Liver (tissue), 9 donors: ENCODE measurements around the gene MAPKAPK3. TPM values are rescaled to one million over a fixed set of nuclear protein-coding genes. Genes with fewer than 3 reads are reported as not detected.

Experiments
- DNase-seq: peaks from one replicate; pipeline ENCODE4 v3.0.0-alpha.2; 2017; ENCODE audit warnings: low spot score
- H3K27ac ChIP-seq, 2 donors: one replicate each; pipeline ENCODE4 v1.7.0; 2013; ENCODE audit warnings: inconsistent platforms in 2 of 2, low read length in 2 of 2, control low read depth in 1 of 2, low read depth in 1 of 2, mild to moderate bottlenecking in 1 of 2
- H3K27me3 ChIP-seq, 4 donors: one replicate each; pipeline versions ENCODE4 v1.6.1 to v1.7.0; 2013; ENCODE audit warnings: low read length in 3 of 4, inconsistent platforms in 1 of 4, mild to moderate bottlenecking in 1 of 4, moderate library complexity in 1 of 4; ENCODE audit not compliant: control insufficient read depth in 4 of 4, insufficient read depth in 4 of 4
- H3K36me3 ChIP-seq, 4 donors: one replicate each; pipeline versions ENCODE4 v1.6.1 to v1.7.0; 2013; ENCODE audit warnings: low read length in 3 of 4, mild to moderate bottlenecking in 3 of 4, low read depth in 1 of 4, moderate library complexity in 1 of 4; ENCODE audit not compliant: control insufficient read depth in 4 of 4, insufficient read depth in 3 of 4
- H3K4me1 ChIP-seq, 4 donors: one replicate each; pipeline versions ENCODE4 v1.6.1 to v1.7.0; 2013; ENCODE audit warnings: low read length in 3 of 4, mild to moderate bottlenecking in 3 of 4, moderate library complexity in 1 of 4; ENCODE audit not compliant: control insufficient read depth in 4 of 4, insufficient read depth in 4 of 4
- H3K4me3 ChIP-seq, 3 donors: one replicate each; pipeline versions ENCODE4 v1.6.1 to v1.7.0; 2013; ENCODE audit warnings: low read length in 3 of 3, control low read depth in 1 of 3, low read depth in 1 of 3, mild to moderate bottlenecking in 1 of 3
- H3K9ac ChIP-seq, 2 donors: one replicate each; pipeline ENCODE4 v1.7.0; 2013; ENCODE audit warnings: low read length in 2 of 2, mild to moderate bottlenecking in 2 of 2, moderate library complexity in 2 of 2, control low read depth in 1 of 2, low read depth in 1 of 2
- H3K9me3 ChIP-seq, 4 donors: one replicate each; pipeline versions ENCODE4 v1.6.1 to v1.7.0; 2013; ENCODE audit warnings: low read length in 3 of 4; ENCODE audit not compliant: control insufficient read depth in 4 of 4
- EGR1 ChIP-seq, 2 donors: IDR thresholded peaks; 2 replicates each; pipeline ENCODE4 v1.6.1; 2016 to 2018; ENCODE audit warnings: antibody characterized with exemption in 2 of 2, low read depth in 2 of 2
- FOXA1 ChIP-seq: IDR thresholded peaks from 2 replicates; pipeline ENCODE4 v1.6.1; 2016; ENCODE audit warnings: antibody characterized with exemption
- FOXA2 ChIP-seq: IDR thresholded peaks from 2 replicates; pipeline ENCODE4 v1.6.1; 2016; ENCODE audit warnings: antibody characterized with exemption
- GABPA ChIP-seq, 2 donors: IDR thresholded peaks in 1 of 2; conservative IDR thresholded peaks in 1 of 2; 2 replicates each; pipeline ENCODE4 v1.6.1; 2016; ENCODE audit warnings: antibody characterized with exemption in 2 of 2, mild to moderate bottlenecking in 1 of 2, moderate library complexity in 1 of 2
- HNF4A ChIP-seq, 2 donors: conservative IDR thresholded peaks; 2 replicates each; pipeline ENCODE4 v1.6.1; 2016; ENCODE audit warnings: antibody characterized with exemption in 2 of 2, mild to moderate bottlenecking in 2 of 2
- HNF4G ChIP-seq: IDR thresholded peaks from 2 replicates; pipeline ENCODE4 v1.6.1; 2016; ENCODE audit warnings: antibody characterized with exemption
- JUND ChIP-seq, 2 donors: IDR thresholded peaks; 2 replicates each; pipeline ENCODE4 v1.6.1; 2016; ENCODE audit warnings: antibody characterized with exemption in 2 of 2
- NR2F2 ChIP-seq: IDR thresholded peaks from 2 replicates; pipeline ENCODE4 v1.6.1; 2016; ENCODE audit warnings: antibody characterized with exemption
- RAD21 ChIP-seq, 2 donors: IDR thresholded peaks; 2 replicates each; pipeline ENCODE4 v1.6.1; 2016; ENCODE audit warnings: antibody characterized with exemption in 2 of 2, mild to moderate bottlenecking in 2 of 2
- RXRA ChIP-seq, 2 donors: IDR thresholded peaks; 2 replicates each; pipeline ENCODE4 v1.6.1; 2017 to 2018; ENCODE audit warnings: antibody characterized with exemption in 2 of 2, mild to moderate bottlenecking in 1 of 2
- SP1 ChIP-seq: IDR thresholded peaks from 2 replicates; pipeline ENCODE4 v1.6.1; 2018; ENCODE audit warnings: antibody characterized with exemption, mild to moderate bottlenecking
- TAF1 ChIP-seq: conservative IDR thresholded peaks from 2 replicates; pipeline ENCODE4 v1.6.1; 2016; ENCODE audit warnings: antibody characterized with exemption, mild to moderate bottlenecking
- YY1 ChIP-seq: IDR thresholded peaks from 2 replicates; pipeline ENCODE4 v1.6.1; 2016; ENCODE audit warnings: antibody characterized with exemption, mild to moderate bottlenecking
- WGBS: extraction: QIAGEN DNeasy Blood & Tissue Kit; methylation state at CpG from one replicate; pipeline ENCODE4 v1.1.7; 2013; 5-methylcytosine and 5-hydroxymethylcytosine counted together
- polyA plus RNA-seq, 2 donors: library from polyadenylated mRNA; stranded (reverse) in 1 of 2; unstranded in 1 of 2; fragments of 200-250 nt in 1 of 2; fragments of >200 nt in 1 of 2; fragmentation: Nextera tagmentation in 1 of 2; extraction: Ambion mirVana in 1 of 2; gene quantifications; one replicate each; pipeline versions ENCODE4 v1.2.1 to v1.2.3, GENCODE V29; 2013 to 2015
- total RNA-seq, 2 donors: library from RNA; depleted of rRNA; stranded (reverse); fragments of >200 nt; gene quantifications; one replicate each; pipeline ENCODE4 v1.2.3, GENCODE V29; 2014
- TF ChIP-seq, protein P1 (sequence below): IDR thresholded peaks from 2 replicates; pipeline ENCODE4 v1.6.1; 2016; ENCODE audit warnings: antibody characterized with exemption, mild to moderate bottlenecking
- TF ChIP-seq, protein P2 (sequence below): IDR thresholded peaks from 2 replicates; pipeline ENCODE4 v1.6.1; 2016; ENCODE audit warnings: antibody characterized with exemption
- TF ChIP-seq, protein P3 (sequence below): IDR thresholded peaks from 2 replicates; pipeline ENCODE4 v1.6.1; 2016; ENCODE audit warnings: antibody characterized with exemption
- TF ChIP-seq, protein P4 (sequence below): IDR thresholded peaks from 2 replicates; pipeline ENCODE4 v1.6.1; 2016; ENCODE audit warnings: antibody characterized with exemption
- TF ChIP-seq, protein P5 (sequence below): fragments of 150-350 bp; IDR thresholded peaks from 2 replicates; pipeline ENCODE4 v1.5.1; 2017; ENCODE audit warnings: improper control_type of control experiment, low read depth, low read length; ENCODE audit not compliant: missing input control
- donor health status: healthy.
- donor health status: healthy.
- donor health status: healthy.
- donor health status: healthy.
- donor health status: healthy.

MAPKAPK3 gene
- total and polyA plus RNA-seq, 4 donors, result 13.9 to 32.9 (median 19.0) TPM

DNA sequence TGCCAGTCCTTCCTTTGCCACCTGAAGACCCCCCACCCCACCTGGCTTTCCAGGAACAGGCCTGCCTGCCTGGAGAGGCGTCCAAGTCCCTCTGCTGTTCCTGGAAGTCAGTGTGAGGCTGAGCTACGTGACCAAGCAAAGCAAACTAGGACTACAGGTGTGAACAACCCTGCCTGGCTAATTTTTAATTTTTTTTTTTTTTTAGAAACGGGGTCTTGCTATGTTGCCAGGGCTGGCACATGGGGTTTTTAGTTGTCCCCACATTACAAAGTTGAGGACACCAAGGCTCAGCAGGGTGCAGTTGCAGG is 30.2 kb upstream of the MAPKAPK3 start:
- no peak for TF ChIP-seq TAF1
- peak; percentile 45 for TF ChIP-seq YY1
- no peak for TF ChIP-seq HNF4G
- TF ChIP-seq, protein P1, sequence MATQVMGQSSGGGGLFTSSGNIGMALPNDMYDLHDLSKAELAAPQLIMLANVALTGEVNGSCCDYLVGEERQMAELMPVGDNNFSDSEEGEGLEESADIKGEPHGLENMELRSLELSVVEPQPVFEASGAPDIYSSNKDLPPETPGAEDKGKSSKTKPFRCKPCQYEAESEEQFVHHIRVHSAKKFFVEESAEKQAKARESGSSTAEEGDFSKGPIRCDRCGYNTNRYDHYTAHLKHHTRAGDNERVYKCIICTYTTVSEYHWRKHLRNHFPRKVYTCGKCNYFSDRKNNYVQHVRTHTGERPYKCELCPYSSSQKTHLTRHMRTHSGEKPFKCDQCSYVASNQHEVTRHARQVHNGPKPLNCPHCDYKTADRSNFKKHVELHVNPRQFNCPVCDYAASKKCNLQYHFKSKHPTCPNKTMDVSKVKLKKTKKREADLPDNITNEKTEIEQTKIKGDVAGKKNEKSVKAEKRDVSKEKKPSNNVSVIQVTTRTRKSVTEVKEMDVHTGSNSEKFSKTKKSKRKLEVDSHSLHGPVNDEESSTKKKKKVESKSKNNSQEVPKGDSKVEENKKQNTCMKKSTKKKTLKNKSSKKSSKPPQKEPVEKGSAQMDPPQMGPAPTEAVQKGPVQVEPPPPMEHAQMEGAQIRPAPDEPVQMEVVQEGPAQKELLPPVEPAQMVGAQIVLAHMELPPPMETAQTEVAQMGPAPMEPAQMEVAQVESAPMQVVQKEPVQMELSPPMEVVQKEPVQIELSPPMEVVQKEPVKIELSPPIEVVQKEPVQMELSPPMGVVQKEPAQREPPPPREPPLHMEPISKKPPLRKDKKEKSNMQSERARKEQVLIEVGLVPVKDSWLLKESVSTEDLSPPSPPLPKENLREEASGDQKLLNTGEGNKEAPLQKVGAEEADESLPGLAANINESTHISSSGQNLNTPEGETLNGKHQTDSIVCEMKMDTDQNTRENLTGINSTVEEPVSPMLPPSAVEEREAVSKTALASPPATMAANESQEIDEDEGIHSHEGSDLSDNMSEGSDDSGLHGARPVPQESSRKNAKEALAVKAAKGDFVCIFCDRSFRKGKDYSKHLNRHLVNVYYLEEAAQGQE, result no peak
- TF ChIP-seq FOXA1, result no peak
- TF ChIP-seq FOXA2, result no peak
- TF ChIP-seq RAD21 (IDR thresholded peaks at IDR 0.05), result no peak
- TF ChIP-seq, protein P2, sequence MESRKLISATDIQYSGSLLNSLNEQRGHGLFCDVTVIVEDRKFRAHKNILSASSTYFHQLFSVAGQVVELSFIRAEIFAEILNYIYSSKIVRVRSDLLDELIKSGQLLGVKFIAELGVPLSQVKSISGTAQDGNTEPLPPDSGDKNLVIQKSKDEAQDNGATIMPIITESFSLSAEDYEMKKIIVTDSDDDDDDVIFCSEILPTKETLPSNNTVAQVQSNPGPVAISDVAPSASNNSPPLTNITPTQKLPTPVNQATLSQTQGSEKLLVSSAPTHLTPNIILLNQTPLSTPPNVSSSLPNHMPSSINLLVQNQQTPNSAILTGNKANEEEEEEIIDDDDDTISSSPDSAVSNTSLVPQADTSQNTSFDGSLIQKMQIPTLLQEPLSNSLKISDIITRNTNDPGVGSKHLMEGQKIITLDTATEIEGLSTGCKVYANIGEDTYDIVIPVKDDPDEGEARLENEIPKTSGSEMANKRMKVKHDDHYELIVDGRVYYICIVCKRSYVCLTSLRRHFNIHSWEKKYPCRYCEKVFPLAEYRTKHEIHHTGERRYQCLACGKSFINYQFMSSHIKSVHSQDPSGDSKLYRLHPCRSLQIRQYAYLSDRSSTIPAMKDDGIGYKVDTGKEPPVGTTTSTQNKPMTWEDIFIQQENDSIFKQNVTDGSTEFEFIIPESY, result no peak
- no peak for TF ChIP-seq JUND (IDR thresholded peaks at IDR 0.05)
- TF ChIP-seq EGR1 (IDR thresholded peaks at IDR 0.05; ENCODE audit: low read depth in 2 of 2), result no peak
- TF ChIP-seq NR2F2, result no peak
- no peak for TF ChIP-seq SP1
- peak in 1 of 2 donors; percentile 28 for TF ChIP-seq HNF4A (conservative IDR thresholded peaks at IDR 0.05)
- TF ChIP-seq RXRA (IDR thresholded peaks at IDR 0.05), result peak in 1 of 2 donors; percentile 58
- TF ChIP-seq, protein P3, sequence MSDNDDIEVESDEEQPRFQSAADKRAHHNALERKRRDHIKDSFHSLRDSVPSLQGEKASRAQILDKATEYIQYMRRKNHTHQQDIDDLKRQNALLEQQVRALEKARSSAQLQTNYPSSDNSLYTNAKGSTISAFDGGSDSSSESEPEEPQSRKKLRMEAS, result no peak
- TF ChIP-seq, protein P4, sequence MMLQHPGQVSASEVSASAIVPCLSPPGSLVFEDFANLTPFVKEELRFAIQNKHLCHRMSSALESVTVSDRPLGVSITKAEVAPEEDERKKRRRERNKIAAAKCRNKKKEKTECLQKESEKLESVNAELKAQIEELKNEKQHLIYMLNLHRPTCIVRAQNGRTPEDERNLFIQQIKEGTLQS, result no peak
- TF ChIP-seq, protein P5, sequence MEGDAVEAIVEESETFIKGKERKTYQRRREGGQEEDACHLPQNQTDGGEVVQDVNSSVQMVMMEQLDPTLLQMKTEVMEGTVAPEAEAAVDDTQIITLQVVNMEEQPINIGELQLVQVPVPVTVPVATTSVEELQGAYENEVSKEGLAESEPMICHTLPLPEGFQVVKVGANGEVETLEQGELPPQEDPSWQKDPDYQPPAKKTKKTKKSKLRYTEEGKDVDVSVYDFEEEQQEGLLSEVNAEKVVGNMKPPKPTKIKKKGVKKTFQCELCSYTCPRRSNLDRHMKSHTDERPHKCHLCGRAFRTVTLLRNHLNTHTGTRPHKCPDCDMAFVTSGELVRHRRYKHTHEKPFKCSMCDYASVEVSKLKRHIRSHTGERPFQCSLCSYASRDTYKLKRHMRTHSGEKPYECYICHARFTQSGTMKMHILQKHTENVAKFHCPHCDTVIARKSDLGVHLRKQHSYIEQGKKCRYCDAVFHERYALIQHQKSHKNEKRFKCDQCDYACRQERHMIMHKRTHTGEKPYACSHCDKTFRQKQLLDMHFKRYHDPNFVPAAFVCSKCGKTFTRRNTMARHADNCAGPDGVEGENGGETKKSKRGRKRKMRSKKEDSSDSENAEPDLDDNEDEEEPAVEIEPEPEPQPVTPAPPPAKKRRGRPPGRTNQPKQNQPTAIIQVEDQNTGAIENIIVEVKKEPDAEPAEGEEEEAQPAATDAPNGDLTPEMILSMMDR, result no peak
- TF ChIP-seq GABPA (IDR thresholded peaks at IDR 0.05 in 1 of 2, conservative IDR thresholded peaks at IDR 0.05 in 1 of 2), result no peak
- DNase-seq, result no peak
- Histone ChIP-seq H3K9ac (no peak overlapping the region), H3K27ac (peak overlapping the region; percentile 68 to 73), H3K36me3 (no peaks in the 10 kb centered on the region), H3K9me3 (no peaks in the 10 kb centered on the region), H3K4me1 (peaks cover 57 to 94% (median 86%) of the 10 kb centered on the region in 4 donors), H3K27me3 (no peaks in the 10 kb centered on the region), H3K4me3 (no peak overlapping the region)
- 46% methylated on average over 3 of the region's 3 CpGs for WGBS
